K562 (cell line): Measurements from ENCODE around the gene TMEM53. TPM values are rescaled to one million over a fixed set of nuclear protein-coding genes. Genes with fewer than 3 reads are reported as not detected.

Experiments
- ATAC-seq: fragments of 200-7000 bp; cut with Tn5 transposase; 3 replicates; pipeline ENCODE4 v1.9.1; 2020; ENCODE audit warnings: moderate library complexity
- BruUV-seq: library from RNA; stranded (reverse); fragments of 400-500 nt; replicated peaks from 2 replicates; lab custom pipeline; 2021; lab: Mats Ljungman, UMichigan
- CTCF ChIA-PET: fragments of 300-600 bp; formaldehyde crosslinking; extraction: SDS; loops from one replicate; lab custom pipeline; 2021; ENCODE audit warnings: low intra/inter-chr PET ratio; lab: Yijun Ruan, JAX
- POLR2A ChIA-PET: fragments of 300-600, 350-650 bp; sonication (Branson Sonifier 250); formaldehyde crosslinking; extraction: SDS; loops from one replicate; lab custom pipeline; 2021; ENCODE audit warnings: antibody characterized with exemption, inconsistent platforms; lab: Yijun Ruan, JAX
- DNase-seq, 4 experiments: peaks; one replicate each; pipeline versions ENCODE4 v3.0.0 to v3.0.0-alpha.2; 2011 to 2018; ENCODE audit warnings: low spot score in 3 of 4, mixed read lengths in 3 of 4; ENCODE audit errors: extremely low read depth in 1 of 4
- FAIRE-seq: peaks from 2 replicates; lab custom pipeline; 2011; peaks lifted over from hg19 to GRCh38; lab: Jason Lieb, UNC
- H2AFZ ChIP-seq: 2 replicates; pipeline ENCODE4 v1.6.0; 2011; ENCODE audit warnings: low read depth, low read length, control low read depth, inconsistent platforms
- H3K27ac ChIP-seq: fragments of 200-600 bp; 3 replicates; pipeline ENCODE4 v1.8.0; 2011; ENCODE audit warnings: low read depth, mild to moderate bottlenecking, control low read depth, inconsistent platforms, low read length, moderate library complexity, mixed read lengths; ENCODE audit errors: extremely low read depth
- H3K27me3 ChIP-seq, 2 experiments: fragments of 300-600 bp in 1 of 2; 2 replicates in 1 of 2; 3 replicates in 1 of 2; pipeline versions ENCODE4 v1.6.0 to v1.8.0; 2011; ENCODE audit warnings: inconsistent platforms in 2 of 2, low read length in 2 of 2, mild to moderate bottlenecking in 1 of 2, mixed read lengths in 1 of 2, moderate library complexity in 1 of 2; ENCODE audit not compliant: control insufficient read depth in 2 of 2, insufficient read depth in 2 of 2
- H3K36me3 ChIP-seq: fragments of 300-600 bp; 3 replicates; pipeline ENCODE4 v1.8.0; 2011; ENCODE audit warnings: mild to moderate bottlenecking, low read length, inconsistent platforms; ENCODE audit not compliant: control insufficient read depth, insufficient read depth
- H3K4me1 ChIP-seq, 2 experiments: fragments of 200-600 bp in 1 of 2; replicated peaks in 1 of 2; 2 replicates in 1 of 2; 3 replicates in 1 of 2; pipeline versions ENCODE4 v1.5.1 to v1.8.0; 2011; ENCODE audit warnings: inconsistent platforms in 2 of 2, low read length in 2 of 2, mild to moderate bottlenecking in 1 of 2, mixed read lengths in 1 of 2, moderate library complexity in 1 of 2; ENCODE audit not compliant: control insufficient read depth in 2 of 2, insufficient read depth in 2 of 2
- H3K4me2 ChIP-seq: 2 replicates; pipeline ENCODE4 v1.6.1; 2011; ENCODE audit warnings: low read length, control low read depth, inconsistent platforms, mixed read lengths; ENCODE audit not compliant: insufficient read depth
- H3K4me3 ChIP-seq: fragments of 200-600 bp; sonication (generic), shearing (Covaris generic); 2 replicates; pipeline ENCODE4 v1.5.1; 2016; ENCODE audit warnings: control low read depth, inconsistent platforms
- H3K79me2 ChIP-seq: fragments of 200-600 bp; 3 replicates; pipeline ENCODE4 v1.8.0; 2011; ENCODE audit warnings: low read length, inconsistent platforms; ENCODE audit not compliant: control insufficient read depth, insufficient read depth
- H3K9ac ChIP-seq, 2 experiments: 2 replicates each; pipeline versions ENCODE4 v1.6.0 to v1.6.1; 2011; ENCODE audit warnings: low read depth in 2 of 2, low read length in 2 of 2, control low read depth in 1 of 2, inconsistent platforms in 1 of 2, mild to moderate bottlenecking in 1 of 2, mixed read lengths in 1 of 2; ENCODE audit not compliant: insufficient read depth in 1 of 2
- H3K9me1 ChIP-seq: one replicate; pipeline ENCODE4 v1.6.0; 2011; ENCODE audit warnings: inconsistent platforms, mild to moderate bottlenecking, low read length, moderate library complexity; ENCODE audit not compliant: control insufficient read depth, insufficient read depth
- H3K9me3 ChIP-seq: replicated peaks from 2 replicates; pipeline ENCODE4 v1.5.1; 2011; ENCODE audit warnings: low read depth, low read length, inconsistent platforms; ENCODE audit not compliant: control insufficient read depth, insufficient read depth
- H4K20me1 ChIP-seq: replicated peaks from 2 replicates; pipeline ENCODE4 v1.6.1; 2011; ENCODE audit warnings: low read length, inconsistent platforms, mixed read lengths; ENCODE audit not compliant: control insufficient read depth, insufficient read depth
- ARHGAP35 ChIP-seq: fragments of 450-650 bp; IDR thresholded peaks from 2 replicates; pipeline ENCODE4 v1.6.1; 2018; ENCODE audit not compliant: partially characterized antibody
- ARID2 ChIP-seq: fragments of 450-650 bp; IDR thresholded peaks from 2 replicates; pipeline ENCODE4 v1.6.1; 2017; ENCODE audit warnings: antibody characterized with exemption, mild to moderate bottlenecking
- ATF1 ChIP-seq, 2 experiments: fragments of 450-650 bp in 1 of 2; IDR thresholded peaks; 2 replicates each; pipeline ENCODE4 v1.6.1; 2016; ENCODE audit warnings: missing compliant biosample characterization in 1 of 2, missing genetic modification characterization in 1 of 2
- BACH1 ChIP-seq: fragments of 200-800 bp; sonication (Bioruptor generic); IDR thresholded peaks from 2 replicates; pipeline ENCODE4 v1.6.1; 2016; ENCODE audit warnings: missing genetic modification characterization, missing compliant biosample characterization
- BDP1 ChIP-seq: IDR thresholded peaks from 3 replicates; pipeline ENCODE4 v1.6.1; 2011; ENCODE audit not compliant: insufficient read length, insufficient read depth
- HMGN3 ChIP-seq: IDR thresholded peaks from 2 replicates; pipeline ENCODE4 v1.6.1; 2011; ENCODE audit warnings: borderline replicate concordance, low read depth, mild to moderate bottlenecking, mixed read lengths, low read length; ENCODE audit not compliant: insufficient read length; ENCODE audit errors: extremely low read depth
- ILF3 ChIP-seq: fragments of 450-650 bp; IDR thresholded peaks from 2 replicates; pipeline ENCODE4 v1.6.1; 2018; ENCODE audit warnings: antibody characterized with exemption, mild to moderate bottlenecking, moderate library complexity, borderline replicate concordance
- POLR2AphosphoS2 ChIP-seq: IDR thresholded peaks from 2 replicates; pipeline ENCODE4 v1.6.1; 2012; ENCODE audit warnings: low read length, improper control_type of control experiment
- RBFOX2 ChIP-seq: fragments of 200-400 bp; formaldehyde crosslinking; IDR thresholded peaks from 2 replicates; pipeline ENCODE4 v1.6.1; 2017; ENCODE audit warnings: low read depth, mild to moderate bottlenecking, low read length, moderate library complexity
- SMAD1 ChIP-seq: fragments of 150-350 bp; IDR thresholded peaks from 2 replicates; pipeline ENCODE4 v1.6.1; 2014; ENCODE audit warnings: low read length, low read depth; ENCODE audit not compliant: partially characterized antibody
- USF1 ChIP-seq: sonication (generic); formaldehyde crosslinking; IDR thresholded peaks from 2 replicates; pipeline ENCODE4 v1.9.0; 2022; ENCODE audit warnings: mild to moderate bottlenecking, missing genetic modification reagents
- ZC3H4 ChIP-seq: sonication (generic); formaldehyde crosslinking; IDR thresholded peaks from 2 replicates; pipeline ENCODE4 v1.9.0; 2021; ENCODE audit warnings: missing genetic modification reagents, borderline replicate concordance
- ZNF232 ChIP-seq: sonication (generic); formaldehyde crosslinking; IDR thresholded peaks from 2 replicates; pipeline ENCODE4 v1.8.0; 2022; ENCODE audit warnings: mild to moderate bottlenecking, missing genetic modification reagents
- ZNF431 ChIP-seq: sonication (generic); formaldehyde crosslinking; IDR thresholded peaks from 2 replicates; pipeline ENCODE4 v1.8.0; 2022; ENCODE audit warnings: mild to moderate bottlenecking, missing genetic modification reagents
- ZNF583 ChIP-seq: fragments of 250-450 bp; sonication (Bioruptor Pico); IDR thresholded peaks from 2 replicates; pipeline ENCODE4 v1.4.0; 2020
- WGBS: fragments of 100-300 bp; shearing (Covaris generic); methylation state at CpG from one replicate; pipeline ENCODE4 v1.1.6; 2016; ENCODE audit warnings: low coverage, mixed read lengths; ENCODE audit not compliant: insufficient coverage; ENCODE audit errors: missing lambda C conversion rate; 5-methylcytosine and 5-hydroxymethylcytosine counted together
- in situ Hi-C: fragments of 300-500 bp; cut with MboI; formaldehyde crosslinking; loops from 4 replicates; pipeline ENCODE4 v1.15.0; 2018; ENCODE audit warnings: inconsistent platforms, mixed read lengths
- intact Hi-C: fragments of 100-400 bp; cut with micrococcal nuclease; formaldehyde crosslinking; loops from 2 replicates; pipeline ENCODE4 v1.14.2; 2022
- polyA plus RNA-seq, 8 experiments: library from polyadenylated mRNA; depleted of rRNA in 4 of 8; stranded (reverse) in 5 of 8; unstranded in 3 of 8; fragments of >200 nt; fragmentation: Nextera tagmentation in 2 of 8; fragmentation: Illumina TruSeq in 1 of 8; extraction: Ambion mirVana in 2 of 8; extraction: Trizol in 1 of 8; gene quantifications; 2 replicates each; pipeline versions ENCODE4 v1.2.1 to v1.2.3, GENCODE V29; 2011 to 2014; ENCODE audit warnings: inconsistent platforms in 1 of 8, missing spikeins in 1 of 8
- total RNA-seq, 7 experiments: library from RNA; depleted of rRNA in 6 of 7; stranded (reverse); fragments of >200 nt in 6 of 7; fragmentation: Illumina TruSeq in 2 of 7; extraction: Trizol in 2 of 7; gene quantifications; 2 replicates each; pipeline versions ENCODE4 v1.2.1 to v1.2.3, GENCODE V29; 2011 to 2021; ENCODE audit warnings: low replicate concordance in 1 of 7

Gene TMEM53
- total and polyA plus RNA-seq, 9 of the 15 experiments (the other 6 are each of a cell fraction or from before 2014, with no cell fraction given), result 0.23 to 3.7 (median 2.0) TPM

GRCh38 chr1:44689447-44689765 lies 15.1 kb upstream of the TMEM53 start:
- no peak overlapping the region for H3K27ac ChIP-seq
- in situ Hi-C loops, result no loop called here
- intact Hi-C loops, result no loop called here
- DNase-seq (no peak), FAIRE-seq (no peak), ATAC-seq (no peak)
- H4K20me1 ChIP-seq, result no peaks in the 10 kb centered on the region
- H3K9ac ChIP-seq, result no peak overlapping the region
- no peaks in the 10 kb centered on the region for H3K36me3 ChIP-seq
- TF ChIP-seq ZNF232 (CRISPR knock-in tag), result no peak
- no peak for TF ChIP-seq SMAD1
- TF ChIP-seq BDP1, result no peak
- TF ChIP-seq ZNF431 (CRISPR knock-in tag), result no peak
- TF ChIP-seq ZNF583 (CRISPR knock-in tag), result no peak
- TF ChIP-seq ILF3, result no peak
- no peak for TF ChIP-seq ARID2
- TF ChIP-seq POLR2AphosphoS2, result no peak
- no peak for TF ChIP-seq BACH1 (tag)
- TF ChIP-seq USF1 (CRISPR knock-in tag), result no peak
- no peak for TF ChIP-seq ZC3H4 (CRISPR knock-in tag)
- TF ChIP-seq RBFOX2, result no peak
- TF ChIP-seq HMGN3, result no peak
- no peak for TF ChIP-seq ATF1 (CRISPR knock-in tag; IDR thresholded peaks at IDR 0.05)
- no peak for TF ChIP-seq ATF1 (tag; IDR thresholded peaks at IDR 0.05)
- no peak for TF ChIP-seq ARHGAP35
- H3K4me2 ChIP-seq, result no peak overlapping the region
- no peak overlapping the region for H3K4me3 ChIP-seq
- no TSS peak for BruUV-seq
- no peaks in the 10 kb centered on the region; a peak in 1 of 5 replicates for H3K4me1 ChIP-seq
- WGBS, result 14% methylated on average over 3 of the region's 3 CpGs
- CTCF ChIA-PET, result no interaction called here
- H3K9me1 ChIP-seq, result no peaks in the 10 kb centered on the region
- H3K79me2 ChIP-seq, result no peaks in the 10 kb centered on the region
- no peak overlapping the region for H2AFZ ChIP-seq
- H3K27me3 ChIP-seq, result peaks cover 38 to 39% of the 10 kb centered on the region in 2 experiments
- POLR2A ChIA-PET, result interaction anchor here (0.5 to 4.7 kb wide), 3 partner anchors 13 to 32 kb away, joined by 3 to 27 read pairs (median 4); no protein-coding TSS in a partner anchor
- no peaks in the 10 kb centered on the region for H3K9me3 ChIP-seq
